G401 (cell line): ENCODE data around the gene ISOC1. TPM values are rescaled to one million over a fixed set of nuclear protein-coding genes. Genes with fewer than 3 reads are reported as not detected.

ENCODE experiments used
- DNase-seq: peaks from one replicate; pipeline ENCODE4 v3.0.0-alpha.2; 2015; ENCODE audit warnings: low spot score
- in situ Hi-C: cut with HindIII; loops from 2 replicates; pipeline ENCODE4 v1.10.0; 2016; ENCODE audit warnings: low sequenced_read_pairs, mixed read lengths
- total RNA-seq: library from RNA; depleted of rRNA; stranded (reverse); fragments of >200 nt; shearing (Covaris generic); gene quantifications from 2 replicates; pipeline ENCODE4 v1.2.3, GENCODE V29; 2014

ISOC1 gene
- total RNA-seq, 1 experiment from 2014 or later = 28.6 TPM

- no peak for DNase-seq
- in situ Hi-C loops = no loop called here
Measured at GRCh38 chr5:129082225-129083136, 12.1 kb upstream of the ISOC1 start.

DNA sequence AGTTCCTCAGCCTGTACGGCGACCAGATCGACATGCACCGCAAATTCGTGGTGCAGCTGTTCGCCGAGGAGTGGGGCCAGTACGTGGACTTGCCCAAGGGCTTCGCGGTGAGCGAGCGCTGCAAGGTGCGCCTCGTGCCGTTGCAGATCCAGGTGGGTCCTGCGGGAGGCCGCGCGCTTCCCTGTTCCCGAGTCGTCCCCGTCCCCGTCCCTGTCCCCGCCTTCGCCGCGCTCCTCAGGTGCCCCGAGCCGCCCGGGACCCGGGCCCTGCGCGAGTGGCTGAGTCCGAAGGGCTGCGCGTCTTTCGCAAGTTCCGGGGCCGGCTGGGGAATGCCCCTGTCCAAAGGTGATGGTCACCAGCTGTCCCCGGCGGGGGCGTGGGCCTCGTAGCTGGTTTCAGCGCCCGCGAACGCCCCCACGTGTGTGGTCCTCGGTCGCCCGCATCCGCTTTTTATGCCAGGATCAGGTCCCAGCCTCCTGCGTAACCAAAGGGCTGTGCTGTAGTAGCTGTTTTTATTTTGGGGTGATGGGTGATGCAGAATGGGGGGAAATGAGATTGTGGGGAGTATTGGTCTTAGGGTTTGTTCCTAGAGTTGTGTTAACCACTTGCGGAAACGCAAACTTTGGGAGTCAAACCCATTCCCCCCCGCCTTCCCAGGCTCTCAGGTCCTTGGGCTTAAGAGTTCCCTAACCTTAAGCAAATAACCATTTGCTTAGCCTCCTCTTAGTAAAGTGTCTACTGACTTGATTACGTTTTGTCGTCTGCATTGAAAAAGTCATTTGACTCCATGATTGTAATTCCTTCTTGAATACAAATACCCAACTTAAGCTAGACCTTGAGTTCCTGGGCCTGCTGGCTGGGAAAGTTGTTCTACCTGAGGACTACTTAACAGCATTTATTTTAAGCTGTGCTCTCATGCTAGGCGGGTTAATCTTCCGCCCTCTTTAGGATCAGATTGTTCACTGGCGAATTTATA lies 663 bp downstream of the ISOC1 start:
- in situ Hi-C loops = no loop called here
- no peak for DNase-seq

DNA sequence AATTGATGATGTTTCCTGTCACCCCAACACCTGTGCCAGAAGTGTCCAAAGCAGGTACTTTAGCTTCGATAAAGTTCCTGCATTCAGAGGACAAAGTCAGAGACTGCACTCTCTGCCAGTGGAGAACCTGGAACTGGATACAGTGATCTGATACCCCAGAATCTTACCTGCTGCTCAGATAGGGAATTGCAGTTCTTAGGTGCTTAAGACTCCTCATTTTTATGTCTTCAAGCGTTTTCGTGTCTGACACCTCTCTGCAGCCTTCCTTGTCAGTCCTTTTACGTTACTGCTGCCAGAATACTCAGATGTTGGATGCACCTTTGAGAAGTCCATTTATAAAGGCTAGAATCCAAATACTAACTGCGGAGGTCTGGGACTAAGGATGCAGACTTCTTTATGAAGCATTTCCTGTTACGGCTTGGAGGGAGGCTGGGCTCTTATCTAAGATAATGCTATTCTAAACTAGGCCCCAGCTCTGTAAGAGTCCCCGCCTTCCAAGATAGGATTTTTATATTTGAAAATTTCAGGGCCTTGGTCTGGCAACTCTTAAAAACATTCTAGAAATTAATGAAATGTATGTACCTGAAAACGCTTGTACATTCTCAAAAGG lies 1.9 kb downstream of the ISOC1 start:
- in situ Hi-C loops = no loop called here
- DNase-seq = no peak

- in situ Hi-C loops = no loop called here
Measured at GRCh38 chr5:129097498-129098296, 3.1 kb downstream of the ISOC1 start.

GRCh38 chr5:129098488-129099183 lies 4.1 kb downstream of the ISOC1 start:
- DNase-seq = no peak
- in situ Hi-C loops = no loop called here

More at GRCh38 chr5:129097498-129098296, 3.1 kb downstream of the ISOC1 start:
- DNase-seq = no peak

GRCh38 chr5:129099184-129099569 lies 4.6 kb downstream of the ISOC1 start:
- no peak for DNase-seq
- in situ Hi-C loops = no loop called here

DNA sequence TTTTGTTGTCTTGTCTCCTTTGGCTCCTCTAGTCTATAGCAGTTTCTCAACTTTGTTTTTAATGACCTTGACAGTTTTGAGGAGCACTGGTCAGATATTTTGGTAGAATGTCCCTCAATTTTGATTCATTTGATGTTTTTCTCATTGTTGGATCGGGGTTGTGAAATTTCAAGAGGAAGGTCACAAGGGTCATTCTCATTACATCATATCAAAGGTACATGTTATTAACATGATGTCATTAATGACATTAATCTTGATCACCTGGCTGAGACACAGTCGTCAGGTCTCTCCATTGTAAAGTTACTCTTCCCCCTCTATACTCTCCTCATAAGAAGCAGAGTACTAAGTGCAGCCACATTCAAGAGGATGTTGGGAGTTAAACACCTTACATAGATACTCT lies 7.2 kb downstream of the ISOC1 start:
- in situ Hi-C loops = no loop called here
- no peak for DNase-seq

GRCh38 chr5:129103397-129103796 lies 8.8 kb downstream of the ISOC1 start:
- in situ Hi-C loops = no loop called here
- DNase-seq = no peak

- in situ Hi-C loops = no loop called here
- no peak for DNase-seq
Measured at GRCh38 chr5:129104915-129105455, 10.4 kb downstream of the ISOC1 start.

DNA sequence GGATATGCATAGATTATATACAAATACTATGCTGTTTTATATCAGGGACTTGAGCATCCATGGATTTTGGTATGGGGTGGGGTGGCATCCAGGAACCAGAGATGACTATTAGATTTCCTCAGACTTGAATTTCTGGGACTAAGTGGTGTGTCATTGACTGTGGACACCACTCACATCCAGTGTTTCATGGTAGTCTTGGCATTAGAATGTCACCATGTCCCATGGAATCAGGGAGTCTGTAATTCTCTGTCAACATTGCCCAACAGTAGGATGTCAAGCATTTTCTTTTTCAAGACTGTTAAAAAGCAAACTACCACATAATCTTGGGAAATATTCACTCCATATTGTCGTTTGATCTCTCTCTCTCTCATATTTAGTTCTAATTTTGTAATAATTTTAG lies 13.1 kb downstream of the ISOC1 start:
- in situ Hi-C loops = no loop called here

GRCh38 chr5:129110742-129111141 lies 16.2 kb downstream of the ISOC1 start:
- no peak for DNase-seq
- in situ Hi-C loops = no loop called here

More for the DNA sequence above, 13.1 kb downstream of the ISOC1 start:
- no peak for DNase-seq

DNA sequence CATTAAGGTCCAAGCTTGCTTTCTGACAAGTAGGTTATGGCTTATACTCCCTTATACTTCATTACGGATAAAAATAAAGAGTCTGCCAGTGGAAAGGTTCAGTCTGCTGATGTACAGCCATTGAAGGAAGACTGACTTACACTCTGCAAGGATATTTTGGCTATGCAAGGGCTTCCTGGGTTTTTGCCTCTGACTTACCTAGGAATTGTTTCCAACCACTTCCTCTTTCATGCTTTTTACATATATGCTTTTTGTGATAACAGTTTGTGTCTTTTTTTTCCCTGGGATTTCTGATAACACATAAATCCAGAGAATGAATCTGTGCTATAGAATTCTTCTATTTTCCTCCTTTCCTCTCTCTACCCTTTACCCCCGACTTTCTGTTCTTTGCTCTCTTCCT lies 16.8 kb downstream of the ISOC1 start:
- in situ Hi-C loops = no loop called here
- DNase-seq = no peak

DNA sequence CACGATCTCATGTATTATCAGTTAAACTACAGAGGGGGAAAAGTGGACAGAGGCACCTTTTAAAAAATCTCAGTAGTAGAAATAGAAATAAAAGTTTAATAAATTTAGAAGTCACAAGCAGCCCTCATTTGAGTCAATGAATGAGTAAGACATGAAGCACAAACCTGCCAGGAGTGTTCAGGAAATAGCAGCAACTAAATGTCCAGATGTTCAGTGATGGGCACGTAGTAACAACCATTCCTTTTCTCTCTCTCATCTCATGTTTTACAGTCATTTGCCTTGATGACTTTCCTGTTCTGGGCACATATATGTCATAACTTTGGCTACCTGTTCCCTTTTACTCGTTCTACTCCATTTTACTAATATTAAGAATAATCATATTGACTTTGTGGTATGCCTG lies 17.7 kb downstream of the ISOC1 start:
- in situ Hi-C loops = no loop called here
- DNase-seq = no peak

DNA sequence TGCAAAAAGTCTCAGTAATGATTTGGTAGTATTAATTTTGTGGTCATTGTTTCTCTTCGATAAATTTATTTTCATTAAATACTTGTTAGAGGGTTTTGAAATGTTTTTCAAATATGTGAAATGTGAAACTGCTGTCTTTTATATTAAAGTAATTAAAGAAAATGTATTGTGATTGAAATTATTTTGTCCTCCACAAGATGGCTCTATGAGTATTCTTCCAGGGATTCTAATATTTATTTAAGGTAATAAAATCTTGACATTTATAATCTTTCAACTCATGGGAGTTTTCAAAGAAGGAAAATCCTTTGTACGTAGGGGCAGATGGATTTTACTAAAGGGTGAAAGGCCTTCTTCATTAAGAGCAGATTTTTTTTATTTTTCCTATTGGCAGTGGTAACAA lies 19.3 kb downstream of the ISOC1 start:
- in situ Hi-C loops = no loop called here
- no peak for DNase-seq

DNA sequence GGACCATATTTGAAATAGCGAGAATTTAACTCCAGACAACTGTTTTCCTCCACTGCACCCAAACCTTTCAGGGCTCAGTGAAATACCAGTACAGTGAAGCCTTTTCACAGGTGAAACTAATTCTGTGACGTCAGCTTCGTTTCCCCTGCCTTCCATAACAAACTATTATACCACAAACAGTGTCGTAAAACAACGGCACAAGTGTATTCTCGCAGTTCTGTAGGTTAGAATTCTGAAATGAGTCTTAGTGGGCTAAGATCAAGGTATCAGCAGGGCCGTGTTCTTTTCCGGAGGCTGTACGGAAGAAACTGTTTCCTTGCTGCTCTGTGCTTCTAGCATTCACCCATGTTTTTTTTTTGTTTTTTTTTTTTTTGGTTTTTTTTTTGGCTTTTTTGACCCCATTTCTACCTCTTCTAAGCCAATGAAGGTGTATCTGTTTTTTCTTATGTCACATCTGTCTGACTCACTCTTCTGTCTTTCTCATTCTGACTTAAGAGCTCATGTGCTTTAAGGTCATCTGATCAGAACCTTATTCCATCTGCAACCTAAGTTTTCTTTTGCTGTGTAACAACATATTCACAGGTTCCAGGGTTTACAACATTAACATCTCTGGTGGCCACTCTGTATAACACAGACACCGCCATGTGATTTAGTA lies 20.1 kb downstream of the ISOC1 start:
- DNase-seq = no peak
- in situ Hi-C loops = no loop called here

DNA sequence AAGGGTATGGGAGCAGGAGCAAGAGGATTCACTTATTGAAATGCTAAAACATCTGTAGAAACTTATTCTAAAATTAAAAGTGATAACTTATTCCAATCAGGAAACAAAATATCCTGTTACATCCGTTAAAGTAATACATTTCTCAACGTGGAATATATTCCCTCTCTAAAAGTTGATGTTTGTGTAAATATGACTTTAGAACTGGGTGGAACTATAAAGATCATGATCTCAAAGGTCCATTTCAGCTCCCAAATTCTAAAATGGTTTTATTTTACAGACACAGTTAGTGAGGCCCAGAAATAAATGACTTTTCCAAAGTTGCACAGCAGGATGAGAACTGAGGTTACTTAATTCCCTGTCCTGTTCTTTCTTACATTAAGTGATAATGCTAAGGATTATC lies 21.1 kb downstream of the ISOC1 start:
- DNase-seq = no peak
- in situ Hi-C loops = no loop called here

DNA sequence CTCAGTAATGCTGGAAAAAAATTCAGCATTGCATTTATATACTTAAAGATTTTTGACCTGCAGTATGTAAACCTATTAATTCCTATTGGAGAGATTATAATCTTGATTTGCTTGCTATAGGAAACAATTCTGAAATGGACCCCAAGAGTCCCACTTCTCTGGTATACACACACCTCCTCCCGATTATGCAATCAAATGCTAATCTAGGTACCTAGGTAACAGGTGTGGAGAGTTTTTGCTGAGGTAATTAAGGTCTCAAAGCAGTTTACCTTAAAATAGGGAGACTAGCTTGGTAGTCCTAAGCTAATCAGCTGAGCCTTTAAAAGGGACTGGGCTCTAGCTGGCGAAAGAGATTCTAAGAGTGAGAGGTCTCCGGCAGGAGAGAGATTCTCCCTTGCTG lies 22.2 kb downstream of the ISOC1 start:
- in situ Hi-C loops = no loop called here

GRCh38 chr5:129118405-129118804 lies 23.9 kb downstream of the ISOC1 start:
- DNase-seq = no peak
- in situ Hi-C loops = no loop called here

More for the DNA sequence above, 22.2 kb downstream of the ISOC1 start:
- DNase-seq = no peak
